ENCODE results near the gene VPS33B.

DNA sequence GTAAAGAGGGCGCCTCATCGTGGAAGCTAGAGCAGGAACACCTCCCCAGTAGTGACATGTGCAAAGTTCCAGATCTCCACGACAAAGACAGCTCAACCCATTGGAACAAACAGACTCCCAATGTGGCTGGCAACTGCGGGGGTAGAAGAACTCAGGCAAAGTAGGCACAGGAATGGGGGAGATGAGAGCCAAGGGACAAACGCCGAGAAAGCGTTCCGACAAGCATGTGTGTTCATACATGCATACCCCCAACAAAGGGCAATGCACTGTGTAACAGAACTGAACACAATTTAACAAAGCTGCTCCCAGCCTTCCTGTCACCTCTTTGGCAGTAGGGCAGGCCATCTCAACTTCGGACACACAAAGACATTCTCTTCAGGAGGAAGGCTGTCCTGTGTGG lies 56.1 kb downstream of the VPS33B start:
- TF ChIP-seq, protein P1, sequence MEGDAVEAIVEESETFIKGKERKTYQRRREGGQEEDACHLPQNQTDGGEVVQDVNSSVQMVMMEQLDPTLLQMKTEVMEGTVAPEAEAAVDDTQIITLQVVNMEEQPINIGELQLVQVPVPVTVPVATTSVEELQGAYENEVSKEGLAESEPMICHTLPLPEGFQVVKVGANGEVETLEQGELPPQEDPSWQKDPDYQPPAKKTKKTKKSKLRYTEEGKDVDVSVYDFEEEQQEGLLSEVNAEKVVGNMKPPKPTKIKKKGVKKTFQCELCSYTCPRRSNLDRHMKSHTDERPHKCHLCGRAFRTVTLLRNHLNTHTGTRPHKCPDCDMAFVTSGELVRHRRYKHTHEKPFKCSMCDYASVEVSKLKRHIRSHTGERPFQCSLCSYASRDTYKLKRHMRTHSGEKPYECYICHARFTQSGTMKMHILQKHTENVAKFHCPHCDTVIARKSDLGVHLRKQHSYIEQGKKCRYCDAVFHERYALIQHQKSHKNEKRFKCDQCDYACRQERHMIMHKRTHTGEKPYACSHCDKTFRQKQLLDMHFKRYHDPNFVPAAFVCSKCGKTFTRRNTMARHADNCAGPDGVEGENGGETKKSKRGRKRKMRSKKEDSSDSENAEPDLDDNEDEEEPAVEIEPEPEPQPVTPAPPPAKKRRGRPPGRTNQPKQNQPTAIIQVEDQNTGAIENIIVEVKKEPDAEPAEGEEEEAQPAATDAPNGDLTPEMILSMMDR (IDR thresholded peaks at IDR 0.05), result no peak
- TF ChIP-seq POLR2A (IDR thresholded peaks at IDR 0.05), result no peak

Data from thyroid gland (tissue), 4 donors.